UCSD-AML1 (cell line): Measurements from ENCODE around the gene KRTAP10-2.

Experiments
- DNase-seq: peaks from one replicate; lab custom pipeline; 2025; ENCODE audit not compliant: unreplicated experiment; lab: John Stamatoyannopoulos, UW

KRTAP10-2 gene

DNA sequence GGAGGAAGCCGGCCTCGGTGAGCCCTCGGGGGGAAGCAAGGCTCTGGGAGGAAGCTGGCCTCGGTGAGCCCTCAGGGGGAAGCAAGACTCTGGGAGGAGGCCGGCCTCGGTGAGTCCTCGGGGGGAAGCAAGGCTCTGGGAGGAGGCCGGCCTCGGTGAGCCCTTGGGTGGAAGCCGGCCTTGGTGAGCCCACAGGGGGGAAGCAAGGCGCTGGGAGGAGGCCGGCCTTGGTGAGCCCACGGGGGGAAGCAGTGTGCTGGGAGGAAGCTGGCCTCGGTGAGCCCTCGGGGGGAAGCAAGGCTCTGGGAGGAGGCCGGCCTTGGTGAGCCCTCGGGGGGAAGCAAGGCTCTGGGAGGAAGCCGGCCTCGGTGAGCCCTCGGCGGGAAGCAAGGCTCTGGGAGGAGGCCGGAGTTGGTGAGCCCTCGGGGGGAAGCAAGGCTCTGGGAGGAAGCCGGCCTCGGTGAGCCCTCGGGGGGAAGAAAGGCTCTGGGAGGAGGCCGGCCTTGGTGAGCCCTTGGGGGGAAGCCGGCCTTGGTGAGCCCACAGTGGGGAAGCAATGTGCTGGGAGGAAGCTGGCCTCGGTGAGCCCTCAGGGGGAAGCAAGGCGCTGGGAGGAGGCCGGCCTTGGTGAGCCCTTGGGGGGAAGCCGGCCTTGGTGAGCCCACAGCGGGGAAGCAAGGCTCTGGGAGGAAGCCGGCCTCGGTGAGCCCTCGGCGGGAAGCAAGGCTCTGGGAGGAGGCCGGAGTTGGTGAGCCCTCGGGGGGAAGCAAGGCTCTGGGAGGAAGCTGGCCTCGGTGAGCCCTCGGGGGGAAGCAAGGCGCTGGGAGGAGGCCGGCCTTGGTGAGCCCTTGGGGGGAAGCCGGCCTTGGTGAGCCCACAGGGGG is 48.1 kb downstream of the KRTAP10-2 start:
- peak; percentile 54 for DNase-seq

DNA sequence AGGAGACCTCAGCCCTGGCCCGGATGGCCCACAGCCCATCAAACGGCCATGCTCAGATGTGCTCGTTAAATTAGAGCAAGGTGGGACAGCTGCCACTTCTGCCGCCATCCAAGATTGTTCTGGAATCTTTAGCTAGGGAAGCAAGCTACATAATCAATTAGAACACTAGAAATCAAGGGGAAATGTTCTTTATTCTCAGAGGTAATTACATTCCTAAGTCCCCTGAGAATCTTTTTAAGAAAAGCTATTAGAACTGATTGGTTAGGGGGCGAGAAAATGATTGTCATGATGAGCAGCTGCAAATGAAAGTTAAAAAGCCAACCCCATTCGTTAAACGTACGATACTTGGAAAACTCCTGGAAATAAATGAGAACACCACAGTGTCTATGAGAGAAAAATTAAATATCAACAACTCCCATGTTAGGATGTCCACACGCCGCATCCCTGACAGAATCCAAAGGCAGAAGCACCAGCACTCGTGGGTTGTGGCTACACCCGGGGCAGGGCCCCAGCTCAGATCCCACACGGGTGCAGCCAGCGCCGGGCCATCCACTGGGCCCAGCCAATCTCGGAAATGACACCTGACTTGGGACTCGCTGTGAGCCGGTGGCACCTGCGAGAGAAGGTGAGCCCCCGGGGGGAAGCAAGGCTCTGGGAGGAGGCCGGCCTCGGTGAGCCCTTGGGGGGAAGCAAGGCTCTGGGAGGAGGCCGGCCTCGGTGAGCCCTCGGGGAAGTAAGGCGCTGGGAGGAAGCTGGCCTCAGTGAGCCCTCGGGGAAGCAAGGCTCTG is 48.9 kb downstream of the KRTAP10-2 start:
- no peak for DNase-seq
